GM12865 (cell line): Measurements from ENCODE around the gene ISLR.

Experiments
- DNase-seq: peaks from one replicate; pipeline ENCODE4 v3.0.0; 2010; ENCODE audit warnings: low read depth
- H3K4me3 ChIP-seq: 2 replicates; pipeline ENCODE4 v1.5.1; 2011; ENCODE audit warnings: mild to moderate bottlenecking, low read depth, low read length, control low read depth
- TF ChIP-seq, protein P1 (sequence below): IDR thresholded peaks from 2 replicates; pipeline ENCODE4 v1.5.1; 2011; ENCODE audit warnings: low read length, control low read depth, low read depth, inconsistent platforms; ENCODE audit not compliant: insufficient read depth; ENCODE audit errors: missing control alignments

ISLR gene

GRCh38 chr15:74144153-74144775, 29.2 kb upstream of the ISLR start:
- peak; percentile 60 for DNase-seq
- TF ChIP-seq, protein P1, sequence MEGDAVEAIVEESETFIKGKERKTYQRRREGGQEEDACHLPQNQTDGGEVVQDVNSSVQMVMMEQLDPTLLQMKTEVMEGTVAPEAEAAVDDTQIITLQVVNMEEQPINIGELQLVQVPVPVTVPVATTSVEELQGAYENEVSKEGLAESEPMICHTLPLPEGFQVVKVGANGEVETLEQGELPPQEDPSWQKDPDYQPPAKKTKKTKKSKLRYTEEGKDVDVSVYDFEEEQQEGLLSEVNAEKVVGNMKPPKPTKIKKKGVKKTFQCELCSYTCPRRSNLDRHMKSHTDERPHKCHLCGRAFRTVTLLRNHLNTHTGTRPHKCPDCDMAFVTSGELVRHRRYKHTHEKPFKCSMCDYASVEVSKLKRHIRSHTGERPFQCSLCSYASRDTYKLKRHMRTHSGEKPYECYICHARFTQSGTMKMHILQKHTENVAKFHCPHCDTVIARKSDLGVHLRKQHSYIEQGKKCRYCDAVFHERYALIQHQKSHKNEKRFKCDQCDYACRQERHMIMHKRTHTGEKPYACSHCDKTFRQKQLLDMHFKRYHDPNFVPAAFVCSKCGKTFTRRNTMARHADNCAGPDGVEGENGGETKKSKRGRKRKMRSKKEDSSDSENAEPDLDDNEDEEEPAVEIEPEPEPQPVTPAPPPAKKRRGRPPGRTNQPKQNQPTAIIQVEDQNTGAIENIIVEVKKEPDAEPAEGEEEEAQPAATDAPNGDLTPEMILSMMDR: peak; percentile 34
- H3K4me3 ChIP-seq: no peak overlapping the region

DNA sequence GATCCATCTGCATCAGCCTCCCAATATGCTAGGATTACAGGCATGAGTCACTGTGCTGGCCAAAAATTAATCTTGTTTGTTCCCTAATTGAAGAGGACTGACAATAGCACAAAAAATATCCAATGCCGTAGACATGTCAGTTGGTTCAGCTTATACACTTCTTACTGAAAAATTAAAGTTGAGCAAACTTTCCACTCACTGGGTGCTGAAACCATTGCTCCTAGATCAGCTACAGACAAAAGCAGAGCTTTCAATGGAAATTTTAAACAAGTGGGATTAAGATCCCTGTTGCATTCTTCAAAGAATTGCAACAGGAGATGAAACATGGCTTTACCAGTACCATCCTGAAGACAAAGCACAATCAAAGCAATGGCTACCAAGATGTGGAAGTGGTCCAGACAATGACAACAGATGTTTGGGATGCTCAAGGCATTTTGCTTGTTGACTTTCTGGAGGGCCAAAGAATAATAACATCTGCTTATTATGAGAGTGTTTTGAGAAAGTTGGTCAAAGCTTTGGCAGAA, 27.2 kb upstream of the ISLR start:
- TF ChIP-seq, protein P1: no peak
- DNase-seq: no peak
- H3K4me3 ChIP-seq: no peak overlapping the region

DNA sequence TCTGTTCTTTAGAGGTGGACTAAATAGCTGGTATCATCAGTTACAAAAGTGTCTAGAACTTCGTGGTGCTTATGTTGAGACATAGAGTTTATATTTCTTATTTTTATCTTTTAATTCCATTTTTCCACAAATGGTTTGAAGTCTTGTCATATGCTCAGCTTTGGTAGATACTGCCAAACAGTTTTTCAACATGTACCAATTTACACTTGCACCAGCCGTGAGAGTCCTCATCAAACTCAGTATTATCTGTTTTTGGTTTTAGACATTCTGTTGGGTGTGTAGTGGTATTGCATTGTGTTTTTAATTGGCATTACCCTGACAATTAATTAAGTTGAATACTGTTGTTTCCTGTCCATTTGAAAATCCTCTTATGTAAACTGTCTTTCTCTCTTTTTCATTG, 26.5 kb upstream of the ISLR start:
- no peak overlapping the region for H3K4me3 ChIP-seq
- TF ChIP-seq, protein P1: no peak
- DNase-seq: no peak

- H3K4me3 ChIP-seq: no peak overlapping the region
- DNase-seq: no peak
- TF ChIP-seq, protein P1: no peak
Observed at GRCh38 chr15:74155766-74156417, 17.6 kb upstream of the ISLR start.

DNA sequence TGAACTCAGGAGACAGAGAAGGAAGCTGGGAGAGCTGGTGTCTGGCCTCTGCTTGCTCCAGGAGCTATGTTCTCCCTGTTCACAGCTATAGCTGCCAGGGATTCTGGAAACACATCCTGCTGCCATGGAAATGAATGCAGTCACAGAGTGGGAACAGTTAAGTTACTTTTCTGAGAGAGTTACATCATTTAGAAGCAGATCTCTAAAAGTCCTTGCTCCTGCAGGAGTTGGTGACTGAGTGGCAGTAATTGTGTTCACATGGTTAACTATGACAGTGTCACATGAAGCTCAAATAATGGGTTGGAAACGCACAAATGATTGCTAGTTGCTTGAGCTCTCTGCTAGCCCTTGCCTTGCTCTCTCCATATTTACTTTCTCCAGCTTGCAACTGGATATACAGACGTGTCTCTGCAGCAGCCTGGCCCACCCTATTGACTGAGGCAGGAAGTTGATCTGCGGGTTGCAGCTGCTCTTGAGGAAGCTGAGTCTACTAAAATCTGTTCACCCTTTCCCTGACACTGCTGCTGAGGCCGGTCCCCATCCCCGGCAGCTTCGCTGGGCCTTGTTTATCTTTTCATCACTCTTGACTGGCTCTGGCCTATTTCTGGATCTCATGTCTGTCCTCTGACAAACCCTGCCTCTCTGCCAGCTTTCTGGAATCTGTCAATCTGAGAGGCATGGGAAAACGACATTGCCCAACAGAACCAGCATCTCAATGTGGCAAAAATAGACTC, 16.7 kb upstream of the ISLR start:
- peak; percentile 61 for DNase-seq
- TF ChIP-seq, protein P1: no peak
- H3K4me3 ChIP-seq: no peak overlapping the region

- no peak overlapping the region for H3K4me3 ChIP-seq
- peak; percentile 41 for DNase-seq
- TF ChIP-seq, protein P1: no peak
Observed at GRCh38 chr15:74157868-74158827, 15.4 kb upstream of the ISLR start.
